Heart left ventricle (tissue), 16 donors: Measurements from ENCODE around the gene CEP112. TPM values are rescaled to one million over a fixed set of nuclear protein-coding genes. Genes with fewer than 3 reads are reported as not detected.

ENCODE experiments used
- ATAC-seq, 4 donors: fragments of 200-7000 bp; cut with Tn5 transposase; one replicate each; pipeline ENCODE4 v1.9.1; 2020 to 2022; ENCODE audit warnings: moderate library complexity in 4 of 4, mild to moderate bottlenecking in 3 of 4, moderate number of reproducible peaks in 1 of 4
- DNase-seq, 5 donors: peaks; one replicate each; pipeline ENCODE4 v3.0.0-alpha.2; 2020
- H3K27ac ChIP-seq, 12 donors: fragments of 200-600 bp; sonication (generic) in 4 of 12; one replicate each; pipeline versions ENCODE4 v1.5.0 to v1.8.0; 2016 to 2022; ENCODE audit warnings: mild to moderate bottlenecking in 2 of 12
- H3K27me3 ChIP-seq, 9 donors: fragments of 200-600 bp; sonication (generic) in 2 of 9; one replicate each; pipeline versions ENCODE4 v1.5.1 to v1.8.0; 2016 to 2022; ENCODE audit warnings: mild to moderate bottlenecking in 3 of 9
- H3K36me3 ChIP-seq, 9 donors: fragments of 200-600 bp; sonication (generic) in 2 of 9; one replicate each; pipeline versions ENCODE4 v1.5.0 to v1.8.0; 2018 to 2022; ENCODE audit warnings: mild to moderate bottlenecking in 2 of 9
- H3K4me1 ChIP-seq, 12 donors: fragments of 200-600 bp; sonication (generic) in 4 of 12; one replicate each; pipeline versions ENCODE4 v1.5.0 to v1.8.0; 2016 to 2022; ENCODE audit warnings: mild to moderate bottlenecking in 3 of 12
- H3K4me3 ChIP-seq, 12 donors: fragments of 200-600 bp; sonication (generic) in 4 of 12; one replicate each; pipeline versions ENCODE4 v1.5.0 to v1.8.0; 2017 to 2022; ENCODE audit warnings: mild to moderate bottlenecking in 9 of 12, moderate library complexity in 4 of 12
- H3K9me3 ChIP-seq, 12 donors: fragments of 200-600 bp; sonication (generic) in 4 of 12; one replicate each; pipeline versions ENCODE4 v1.5.0 to v1.8.0; 2016 to 2022; ENCODE audit warnings: mild to moderate bottlenecking in 1 of 12
- CTCF ChIP-seq, 12 donors: fragments of 200-600 bp; sonication (generic) in 4 of 12; IDR thresholded peaks; one replicate each; pipeline versions ENCODE4 v1.5.0 to v1.8.0; 2018 to 2022; ENCODE audit warnings: antibody characterized with exemption in 12 of 12, mild to moderate bottlenecking in 5 of 12
- POLR2A ChIP-seq, 2 donors: fragments of 450-650 bp; IDR thresholded peaks; one replicate each; pipeline ENCODE4 v1.6.1; 2017; ENCODE audit warnings: antibody characterized with exemption in 2 of 2, mild to moderate bottlenecking in 2 of 2, moderate library complexity in 2 of 2
- WGBS, 4 donors: extraction: QIAGEN DNeasy Blood & Tissue Kit in 2 of 4; methylation state at CpG; one replicate each; pipeline versions ENCODE4 v1.1.5 to v1.1.7; 2013 to 2018; 5-methylcytosine and 5-hydroxymethylcytosine counted together
- intact Hi-C, 10 donors: fragments of 100-400 bp; cut with DNase I; formaldehyde crosslinking; loops; one replicate each; pipeline versions ENCODE4 v1.11.1 to v1.14.2; 2022
- polyA plus RNA-seq, 2 donors: library from polyadenylated mRNA; stranded (reverse); fragments of 200-250 nt; gene quantifications; one replicate each; pipeline ENCODE4 v1.2.3, GENCODE V29; 2013
- total RNA-seq, 9 donors: library from RNA; depleted of rRNA in 2 of 9; stranded (reverse); fragments of >200 nt in 2 of 9; fragmentation: NEBNext Ultra II Directional in 3 of 9; extraction: Animal tissue kit (Norgen Biotek cat#: 25700) in 3 of 9; gene quantifications; one replicate each; pipeline versions ENCODE4 v1.1.0 to v1.2.4, GENCODE V29; 2016 to 2023
- donor health status: ischemic (EF 13 %, LVEDD 7.1; RV severe dilation, severe dysfunction).
- donor health status: healthy with polysubstance abuse.
- donor health status: DM: no; HTN: yes; CAD: no.
- donor health status: DM: no; HTN: no; CAD: no.
- donor health status: ischemic (EF 25% LVEDD 6.9; RV normal size, moderate dysfunction).
- donor health status: ischemic (EF 25% LVEDD 5.7; RV mildly dilated, moderate dysfunction).
- donor health status: healthy.
- donor health status: DM: yes; HTN: yes; CAD: no.
- donor health status: ischemic (EF 35%, LVEDD 5.7; RV mildly dilated, moderate dysfunction).
- donor health status: nonischemic (EF 11% LVEDD 7.7; RV severe dilation, severe dysfunction).
- donor health status: DM: yes; HTN: yes; CAD: no.
- donor health status: PGD.
- donor health status: ischemic (EF 29% LVEDD 5.4; RV normal size, mild dysfunction).
- donor health status: nonischemic (EF 23%, LVEDD 6.1; RV moderate dilation, normal function).

Gene CEP112
- total and polyA plus RNA-seq, 11 donors = 5.5 to 28.3 (median 14.3) TPM

DNA sequence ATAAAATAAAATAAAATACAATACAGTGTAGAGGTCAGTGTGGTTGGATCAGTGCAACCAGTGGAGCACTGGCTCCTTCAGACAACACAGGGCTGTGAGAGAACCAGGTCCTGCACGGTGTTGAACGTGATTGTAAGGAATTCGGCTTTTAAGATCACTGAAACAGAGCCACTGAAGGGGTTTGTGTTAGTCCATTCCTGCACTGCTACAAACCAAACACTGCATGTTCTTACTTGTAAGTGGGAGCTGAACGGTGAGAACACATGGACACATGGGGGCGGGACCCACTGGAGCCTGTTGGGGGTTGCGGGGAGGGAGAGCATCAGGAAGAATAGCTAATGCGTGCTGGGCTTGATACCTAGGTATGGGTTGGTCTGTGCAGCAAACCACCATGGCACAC lies 437.3 kb downstream of the CEP112 start:
- Histone ChIP-seq H3K9me3 (no peaks in the 10 kb centered on the region), H3K27ac (no peak overlapping the region), H3K36me3 (no peaks in the 10 kb centered on the region), H3K27me3 (no peaks in the 10 kb centered on the region), H3K4me3 (no peak overlapping the region), H3K4me1 (peaks cover 0 to 19% (median 12%) of the 10 kb centered on the region in 12 donors)
- DNase-seq = no peak
- TF ChIP-seq POLR2A (IDR thresholded peaks at IDR 0.05) (no peak), CTCF (IDR thresholded peaks at IDR 0.05) (no peak)
- intact Hi-C loops = no loop called here
- 82 to 97% (median 93%) methylated on average over 7 of the region's 7 CpGs for WGBS, 4 donors
- ATAC-seq = no peak

DNA sequence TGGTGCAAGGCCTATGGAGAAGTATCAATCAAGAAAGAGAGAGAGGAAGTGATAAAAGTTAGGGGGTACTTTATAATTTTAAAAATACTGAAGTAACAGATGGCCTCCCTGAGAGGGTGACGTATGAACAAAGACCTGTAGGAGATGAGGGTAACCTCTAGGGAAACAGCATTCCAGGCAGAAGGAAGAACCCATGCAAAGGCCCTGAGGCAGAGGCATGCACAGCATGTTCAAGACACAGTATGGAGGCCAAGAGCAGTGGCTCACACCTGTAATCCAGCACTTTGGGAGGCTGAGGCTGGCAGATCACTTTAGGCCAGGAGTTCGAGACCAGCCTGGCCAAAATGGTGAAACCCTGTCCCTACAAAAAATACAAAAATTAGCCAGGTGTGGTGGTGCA lies 437.9 kb downstream of the CEP112 start:
- no peaks in the 10 kb centered on the region for H3K27me3 ChIP-seq
- H3K9me3 ChIP-seq = no peaks in the 10 kb centered on the region
- no peak overlapping the region for H3K27ac ChIP-seq
- H3K36me3 ChIP-seq = no peaks in the 10 kb centered on the region
- no peak overlapping the region for H3K4me3 ChIP-seq
- TF ChIP-seq POLR2A (IDR thresholded peaks at IDR 0.05) (no peak), CTCF (IDR thresholded peaks at IDR 0.05) (no peak)
- intact Hi-C loops = no loop called here
- WGBS, 4 donors = 94 to 99% (median 95%) methylated on average over 2 of the region's 2 CpGs
- ATAC-seq (no peak), DNase-seq (no peak)
- H3K4me1 ChIP-seq = peaks cover 0 to 19% (median 12%) of the 10 kb centered on the region in 12 donors

GRCh38 chr17:65753348-65753747 lies 438.6 kb downstream of the CEP112 start:
- no peaks in the 10 kb centered on the region for H3K27me3 ChIP-seq
- no peaks in the 10 kb centered on the region for H3K36me3 ChIP-seq
- H3K9me3 ChIP-seq = no peaks in the 10 kb centered on the region
- WGBS, 4 donors = 62 to 66% (median 64%) methylated on average over 4 of the region's 4 CpGs
- H3K4me3 ChIP-seq = no peak overlapping the region
- DNase-seq = no peak
- TF ChIP-seq CTCF (IDR thresholded peaks at IDR 0.05) = no peak
- TF ChIP-seq POLR2A (IDR thresholded peaks at IDR 0.05) = no peak
- peaks cover 0 to 19% (median 12%) of the 10 kb centered on the region in 12 donors for H3K4me1 ChIP-seq
- no peak overlapping the region for H3K27ac ChIP-seq
- intact Hi-C loops = no loop called here
- ATAC-seq = no peak

GRCh38 chr17:65751263-65751662 lies 440.7 kb downstream of the CEP112 start:
- WGBS, 4 donors = 44 to 58% (median 52%) methylated on average over 5 of the region's 5 CpGs
- Histone ChIP-seq H3K36me3 (no peaks in the 10 kb centered on the region), H3K27ac (peak overlapping the region in 1 of 12 donors; percentile 21), H3K4me3 (no peak overlapping the region), H3K9me3 (no peaks in the 10 kb centered on the region), H3K27me3 (no peaks in the 10 kb centered on the region), H3K4me1 (peaks cover 0 to 19% (median 12%) of the 10 kb centered on the region in 12 donors)
- TF ChIP-seq CTCF (IDR thresholded peaks at IDR 0.05) (no peak), POLR2A (IDR thresholded peaks at IDR 0.05) (no peak)
- ATAC-seq (peak in 2 of 4 donors; percentile 45 to 46), DNase-seq (no peak)
- intact Hi-C loops = no loop called here
